HTR-8/SVneo (cell line): ENCODE measurements around the gene CD52.

Experiments
- DNase-seq: peaks from one replicate; pipeline ENCODE4 v3.0.0; 2011; ENCODE audit warnings: low spot score, mixed read lengths; ENCODE audit not compliant: insufficient read length
- FAIRE-seq: peaks from 2 replicates; lab custom pipeline; 2011; peaks lifted over from hg19 to GRCh38; lab: Jason Lieb, UNC

CD52 gene

GRCh38 chr1:26317612-26318337 lies at the start of gene CD52:
CD52 (plus strand) TSS chr1:26317958; CDS start chr1:26318018, 60 bp downstream.
- no peak for DNase-seq

GRCh38 chr1:26268290-26269197 lies 49.2 kb upstream of the CD52 start:
- no peak for FAIRE-seq
- DNase-seq, result no peak

More at GRCh38 chr1:26317612-26318337, at the start of gene CD52:
- no peak for FAIRE-seq

- no peak for DNase-seq
- FAIRE-seq, result no peak
These were observed 48.6 kb upstream of the CD52 start for GRCh38 chr1:26269198-26269550.

- no peak for FAIRE-seq
These were observed 42.8 kb upstream of the CD52 start for GRCh38 chr1:26274801-26275425.

GRCh38 chr1:26275580-26276431 lies 42.0 kb upstream of the CD52 start:
- DNase-seq (peak; percentile 66), FAIRE-seq (no peak)

More at GRCh38 chr1:26274801-26275425, 42.8 kb upstream of the CD52 start:
- no peak for DNase-seq

GRCh38 chr1:26276432-26276838 lies 41.3 kb upstream of the CD52 start:
- FAIRE-seq (peak; percentile 16), DNase-seq (no peak)

- DNase-seq (no peak), FAIRE-seq (no peak)
These were observed 40.5 kb upstream of the CD52 start for GRCh38 chr1:26277261-26277661.

- DNase-seq, result no peak
- no peak for FAIRE-seq
These were observed 40.0 kb upstream of the CD52 start for GRCh38 chr1:26277719-26278118.

GRCh38 chr1:26278303-26278702 lies 39.5 kb upstream of the CD52 start:
- FAIRE-seq, result no peak
- no peak for DNase-seq

- DNase-seq, result no peak
These were observed 38.9 kb upstream of the CD52 start for GRCh38 chr1:26278724-26279455.

GRCh38 chr1:26279456-26280332 lies 38.1 kb upstream of the CD52 start, which contains the start of gene SH3BGRL3:
SH3BGRL3 (plus strand) TSS chr1:26280086; CDS start chr1:26280156, 70 bp downstream.
- peak; percentile 71 for DNase-seq
- FAIRE-seq, result peak; percentile 38

More at GRCh38 chr1:26278724-26279455, 38.9 kb upstream of the CD52 start:
- no peak for FAIRE-seq

- FAIRE-seq (peak; percentile 42), DNase-seq (peak; percentile 59)
These were observed 37.3 kb upstream of the CD52 start for GRCh38 chr1:26280333-26281042.

GRCh38 chr1:26281091-26281958 lies 36.4 kb upstream of the CD52 start:
- FAIRE-seq, result no peak

GRCh38 chr1:26281971-26282370 lies 35.8 kb upstream of the CD52 start:
- FAIRE-seq (no peak), DNase-seq (no peak)

More at GRCh38 chr1:26281091-26281958, 36.4 kb upstream of the CD52 start:
- no peak for DNase-seq

- DNase-seq, result no peak
- FAIRE-seq, result no peak
These were observed 35.3 kb upstream of the CD52 start for GRCh38 chr1:26282401-26282918.

- DNase-seq (no peak), FAIRE-seq (no peak)
These were observed 34.4 kb upstream of the CD52 start for GRCh38 chr1:26283279-26283853.
